Spinal cord (tissue), 10 donors: ENCODE measurements around the gene THOC6. TPM values are rescaled to one million over a fixed set of nuclear protein-coding genes. Genes with fewer than 3 reads are reported as not detected.

Source experiments
- DNase-seq, 6 donors: peaks; one replicate each; pipeline versions ENCODE4 v3.0.0 to v3.0.0-alpha.2; 2013 to 2015; ENCODE audit warnings: low spot score in 6 of 6, low read depth in 4 of 6
- H3K27ac ChIP-seq: one replicate; pipeline ENCODE4 v1.5.1; 2013; ENCODE audit warnings: low read depth, low read length, control low read depth
- H3K27me3 ChIP-seq: one replicate; pipeline ENCODE4 v1.6.1; 2013; ENCODE audit warnings: low read length; ENCODE audit not compliant: control insufficient read depth, insufficient read depth
- H3K36me3 ChIP-seq: one replicate; pipeline ENCODE4 v1.6.1; 2013; ENCODE audit warnings: low read length; ENCODE audit not compliant: control insufficient read depth, insufficient read depth
- H3K4me1 ChIP-seq: one replicate; pipeline ENCODE4 v1.6.1; 2013; ENCODE audit warnings: low read length; ENCODE audit not compliant: control insufficient read depth, insufficient read depth
- H3K4me3 ChIP-seq: one replicate; pipeline ENCODE4 v1.5.1; 2013; ENCODE audit warnings: low read depth, low read length, control low read depth
- H3K9me3 ChIP-seq: one replicate; pipeline ENCODE4 v1.6.1; 2013; ENCODE audit warnings: low read length; ENCODE audit not compliant: control insufficient read depth, insufficient read depth
- WGBS: methylation state at CpG from one replicate; pipeline ENCODE4 v1.1.5; 2013; ENCODE audit warnings: missing lambda C conversion rate; ENCODE audit not compliant: insufficient coverage; 5-methylcytosine and 5-hydroxymethylcytosine counted together
- polyA plus RNA-seq, 2 donors: library from polyadenylated mRNA; unstranded; fragments of 120-200 nt; gene quantifications; one replicate each; pipeline ENCODE4 v1.2.1, GENCODE V29; 2013; ENCODE audit not compliant: insufficient read length in 2 of 2
- total RNA-seq, 2 donors: library from RNA; depleted of rRNA in 1 of 2; stranded (reverse); fragments of 120-200 nt in 1 of 2; fragments of >200 nt in 1 of 2; gene quantifications; one replicate each; pipeline versions ENCODE4 v1.2.3 to v1.2.4, GENCODE V29; 2013 to 2014
- donor health status: healthy.

THOC6 gene
- total and polyA plus RNA-seq, 4 donors = 7.2 to 18.7 (median 14.6) TPM

DNA sequence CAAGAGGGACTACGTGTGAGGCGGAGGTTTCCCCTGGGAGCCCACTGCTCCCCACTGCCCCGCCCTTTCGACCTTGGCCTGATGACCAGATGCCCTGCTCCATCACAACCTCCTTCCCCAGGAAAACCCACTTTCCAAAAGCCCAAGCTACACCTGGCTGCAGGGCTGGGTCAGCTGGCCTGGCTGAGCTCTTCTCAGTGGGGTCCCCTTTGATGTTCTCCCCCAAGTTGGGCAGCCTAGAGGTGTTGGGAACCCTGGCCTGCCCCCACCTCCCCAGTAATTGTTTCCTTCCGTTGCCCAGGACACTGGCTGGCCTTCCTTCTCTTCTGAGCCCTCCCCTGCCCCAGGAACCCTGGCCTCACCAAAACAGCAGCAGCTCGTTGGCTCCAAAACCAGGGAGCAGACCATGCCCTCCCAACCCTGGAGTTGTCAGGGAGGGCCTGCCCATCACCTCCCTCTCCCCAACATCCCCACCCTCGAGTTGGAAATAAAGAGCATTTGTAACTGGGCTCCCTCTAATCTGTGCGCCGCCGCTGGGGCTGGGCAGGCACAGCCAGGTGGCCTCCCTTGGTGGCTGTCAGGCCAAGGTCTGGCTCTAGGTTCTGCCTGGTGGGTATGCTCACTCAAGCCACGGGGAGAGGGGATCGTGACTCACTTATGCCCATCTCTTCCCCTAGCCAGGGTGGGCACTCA lies 9.7 kb upstream of the THOC6 start:
- H3K27me3 ChIP-seq = peaks cover 82% of the 10 kb centered on the region
- 53% methylated on average over 9 of the region's 12 CpGs for WGBS

DNA sequence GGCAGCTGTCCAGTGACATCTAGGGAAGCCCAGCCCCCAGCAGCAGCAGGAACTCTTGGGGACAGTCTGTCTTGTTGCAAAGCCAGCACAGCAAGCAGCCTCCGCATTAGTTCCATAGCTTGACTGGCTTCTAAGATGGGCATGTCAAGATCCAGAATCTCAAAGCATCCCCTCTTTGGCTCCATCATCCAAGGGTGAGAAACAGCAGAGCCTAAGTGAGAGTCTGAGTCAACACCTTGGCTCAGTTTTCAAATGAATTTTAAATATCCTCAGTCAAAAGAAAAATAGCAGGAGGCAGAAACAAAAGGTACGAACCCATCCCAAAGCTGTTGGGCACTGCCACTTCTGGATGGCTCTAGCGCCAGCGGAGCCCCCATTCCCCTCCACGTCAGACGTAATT lies 8.9 kb upstream of the THOC6 start:
- Histone ChIP-seq H3K27ac (no peak overlapping the region), H3K4me1 (peaks cover 27% of the 10 kb centered on the region), H3K9me3 (no peaks in the 10 kb centered on the region), H3K27me3 (peaks cover 83% of the 10 kb centered on the region), H3K4me3 (no peak overlapping the region), H3K36me3 (no peaks in the 10 kb centered on the region)
- 79% methylated on average over 4 of the region's 6 CpGs for WGBS
- DNase-seq = no peak

More for the DNA sequence above, 9.7 kb upstream of the THOC6 start:
- H3K4me1 ChIP-seq = peaks cover 22% of the 10 kb centered on the region
- no peak overlapping the region for H3K27ac ChIP-seq
- H3K4me3 ChIP-seq = no peak overlapping the region
- no peak for DNase-seq
- H3K36me3 ChIP-seq = no peaks in the 10 kb centered on the region
- H3K9me3 ChIP-seq = no peaks in the 10 kb centered on the region

DNA sequence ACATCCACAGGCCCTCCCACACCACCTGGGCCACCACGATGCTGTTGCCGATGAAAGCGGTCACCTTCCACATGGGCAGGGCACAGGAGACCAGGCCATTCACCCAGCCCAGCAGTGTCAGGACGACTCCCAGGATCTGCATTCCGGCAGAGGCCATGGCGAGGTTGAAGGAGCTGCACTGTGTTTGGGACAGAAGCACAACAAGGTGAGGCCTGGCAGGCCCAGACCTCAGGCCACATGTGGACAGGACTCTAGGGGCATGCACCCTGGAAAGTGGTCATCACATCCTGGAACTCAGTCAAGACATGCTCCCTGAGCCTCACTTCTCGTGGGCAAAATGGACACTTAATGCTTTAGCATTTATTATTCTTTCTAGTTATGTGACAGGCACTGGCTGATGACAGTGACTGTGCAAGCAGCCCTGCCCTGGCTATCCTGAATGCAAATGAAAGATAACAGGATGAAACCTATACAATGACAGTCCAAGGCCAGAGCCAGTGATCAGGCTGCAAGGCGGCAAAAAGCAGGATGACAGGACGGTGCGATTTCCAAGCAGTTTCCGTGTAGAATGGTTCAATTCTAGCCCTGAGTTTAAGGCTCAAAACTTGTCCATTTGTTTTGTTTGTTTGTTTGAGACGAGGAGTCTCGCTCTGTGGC lies 7.8 kb upstream of the THOC6 start:
- H3K4me3 ChIP-seq = no peak overlapping the region
- no peaks in the 10 kb centered on the region for H3K9me3 ChIP-seq
- no peak overlapping the region for H3K27ac ChIP-seq
- peaks cover 80% of the 10 kb centered on the region for H3K27me3 ChIP-seq
- H3K4me1 ChIP-seq = peaks cover 36% of the 10 kb centered on the region
- WGBS = 80% methylated on average over 12 of the region's 13 CpGs
- no peak for DNase-seq
- no peaks in the 10 kb centered on the region for H3K36me3 ChIP-seq

DNA sequence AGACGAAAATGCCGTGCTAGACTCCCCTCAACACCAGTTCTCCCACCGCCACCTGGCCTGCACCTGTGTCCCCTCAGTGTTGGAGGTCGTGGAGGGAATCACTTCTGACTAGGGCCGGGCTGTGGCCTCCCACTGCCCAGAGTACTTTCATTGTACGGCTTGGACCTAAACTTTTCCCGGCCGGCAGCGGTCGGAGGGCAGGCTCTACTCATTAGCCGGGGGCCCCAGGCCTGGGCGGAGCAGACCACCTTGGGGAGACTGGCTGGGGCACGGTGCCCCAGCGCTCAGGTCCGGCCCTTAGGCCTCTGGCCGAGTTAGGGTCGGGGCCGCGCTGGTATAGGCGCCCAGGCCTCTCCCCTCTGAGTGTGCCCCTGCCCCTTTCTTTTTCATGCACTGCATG lies 6.5 kb upstream of the THOC6 start:
- no peaks in the 10 kb centered on the region for H3K9me3 ChIP-seq
- no peak for DNase-seq
- 15% methylated on average over 20 of the region's 20 CpGs for WGBS
- peaks cover 4% of the 10 kb centered on the region for H3K36me3 ChIP-seq
- peaks cover 68% of the 10 kb centered on the region for H3K27me3 ChIP-seq
- no peak overlapping the region for H3K27ac ChIP-seq
- H3K4me3 ChIP-seq = no peak overlapping the region
- H3K4me1 ChIP-seq = peaks cover 46% of the 10 kb centered on the region

DNA sequence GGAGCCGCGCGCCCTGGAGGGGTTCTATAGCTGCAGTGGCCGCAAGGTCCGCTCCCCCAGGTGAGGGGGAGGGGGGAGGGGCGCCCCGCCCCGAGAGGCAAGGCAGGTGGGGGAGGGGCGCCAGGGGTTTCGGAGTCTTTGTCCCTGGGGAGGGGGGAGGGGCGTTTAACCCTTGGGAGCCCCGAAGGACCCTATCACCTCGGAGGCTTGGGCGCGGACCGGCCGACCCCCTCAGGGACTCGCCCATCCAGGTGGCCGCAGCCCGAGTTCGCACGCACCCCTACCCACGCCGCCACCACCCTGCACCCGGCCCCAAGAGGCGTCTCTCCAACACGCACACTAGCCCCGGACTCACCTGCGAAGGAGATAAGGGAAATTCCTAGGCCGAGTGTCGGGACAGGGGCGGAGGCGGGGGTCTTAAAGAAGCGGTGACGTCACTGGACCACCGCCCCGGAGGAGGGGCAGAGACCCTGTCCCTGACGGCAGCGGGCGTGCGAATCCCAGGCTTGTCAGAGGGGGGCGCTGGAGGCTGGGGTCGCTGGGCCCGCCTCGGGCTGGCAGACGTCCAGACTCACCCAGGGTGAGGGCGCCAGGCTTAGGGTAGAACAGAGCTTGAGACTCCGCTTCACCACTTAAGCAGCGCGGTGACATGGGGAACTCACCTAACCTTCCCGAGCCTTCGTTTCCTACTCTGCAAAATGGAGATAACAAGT lies 5.9 kb upstream of the THOC6 start, which contains the start of gene CLDN6:
Gene CLDN6 (minus strand): TSS at position 390 of the 713 bp plus-strand sequence. CDS start 2,162 bp downstream, outside the sequence.
- peak in 2 of 6 donors; percentile 10 to 26 for DNase-seq
- H3K36me3 ChIP-seq = peaks cover 4% of the 10 kb centered on the region
- under 1% methylated on average over 38 of the region's 52 CpGs for WGBS
- peaks cover 46% of the 10 kb centered on the region for H3K4me1 ChIP-seq
- no peak within 1 kb of the TSS for H3K4me3 ChIP-seq
- no peak within 1 kb of the TSS for H3K27ac ChIP-seq
- peaks cover 62% of the 10 kb centered on the region for H3K27me3 ChIP-seq
- no peaks in the 10 kb centered on the region for H3K9me3 ChIP-seq

DNA sequence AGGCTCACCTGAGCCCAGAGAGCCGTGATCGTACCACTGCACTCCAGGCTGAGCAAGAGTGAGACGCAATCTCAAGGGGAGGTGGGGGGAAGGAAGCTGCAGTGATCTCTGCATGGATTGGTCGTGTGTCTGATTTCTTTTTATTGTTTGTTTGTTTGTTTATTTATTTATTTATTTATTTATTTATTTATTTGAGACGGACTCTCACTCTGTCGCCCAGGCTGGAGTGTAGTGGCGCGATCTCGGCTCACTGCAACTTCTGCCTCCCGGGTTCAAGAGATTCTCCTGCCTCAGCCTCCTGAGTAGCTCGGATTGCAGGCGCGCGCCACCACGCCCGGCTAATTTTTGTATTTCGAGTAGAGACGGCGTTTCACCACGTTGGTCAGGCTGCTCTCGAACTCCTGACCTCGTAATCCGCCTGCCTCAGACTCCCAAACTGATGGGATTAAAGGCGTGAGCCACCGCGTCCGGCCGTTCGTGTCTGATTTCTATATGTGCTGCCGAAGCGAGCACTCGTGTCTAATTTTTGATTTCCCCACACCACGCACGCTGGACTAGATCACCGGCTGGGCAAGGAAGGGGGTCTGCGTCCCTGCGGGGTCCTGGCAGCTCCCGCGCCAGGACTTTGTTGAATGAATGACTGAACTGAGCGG lies 4.1 kb upstream of the THOC6 start:
- DNase-seq = no peak
- 38% methylated on average over 39 of the region's 40 CpGs for WGBS
- Histone ChIP-seq H3K27me3 (peaks cover 45% of the 10 kb centered on the region), H3K4me3 (peak overlapping the region; percentile 93), H3K27ac (no peak overlapping the region), H3K36me3 (peaks cover 7% of the 10 kb centered on the region), H3K4me1 (peaks cover 58% of the 10 kb centered on the region), H3K9me3 (no peaks in the 10 kb centered on the region)

DNA sequence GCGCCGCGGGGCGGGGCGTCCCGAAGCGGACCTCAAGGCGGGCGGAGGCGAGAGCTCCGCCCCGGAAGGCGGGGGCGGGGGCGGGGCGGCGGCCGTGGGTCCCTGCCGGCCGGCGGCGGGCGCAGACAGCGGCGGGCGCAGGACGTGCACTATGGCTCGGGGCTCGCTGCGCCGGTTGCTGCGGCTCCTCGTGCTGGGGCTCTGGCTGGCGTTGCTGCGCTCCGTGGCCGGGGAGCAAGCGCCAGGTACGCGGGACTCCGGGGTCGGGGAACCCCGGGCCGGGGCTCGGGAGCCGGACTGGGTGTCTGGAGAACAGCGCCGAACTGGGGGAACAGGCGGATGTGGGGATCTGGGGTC lies 3.6 kb upstream of the THOC6 start, which contains the start of gene TNFRSF12A:
Gene TNFRSF12A (plus strand): TSS at position 122 of the 357 bp plus-strand sequence. CDS start 30 bp downstream, at position 152.
- H3K27me3 ChIP-seq = peaks cover 43% of the 10 kb centered on the region
- H3K27ac ChIP-seq = peak within 1 kb of the TSS; percentile 95
- DNase-seq = peak in 2 of 6 donors; percentile 65 to 85
- under 1% methylated on average over 47 of the region's 49 CpGs for WGBS
- H3K4me3 ChIP-seq = peak within 1 kb of the TSS; percentile 93
- H3K4me1 ChIP-seq = peaks cover 58% of the 10 kb centered on the region
- no peaks in the 10 kb centered on the region for H3K9me3 ChIP-seq
- H3K36me3 ChIP-seq = peaks cover 7% of the 10 kb centered on the region

DNA sequence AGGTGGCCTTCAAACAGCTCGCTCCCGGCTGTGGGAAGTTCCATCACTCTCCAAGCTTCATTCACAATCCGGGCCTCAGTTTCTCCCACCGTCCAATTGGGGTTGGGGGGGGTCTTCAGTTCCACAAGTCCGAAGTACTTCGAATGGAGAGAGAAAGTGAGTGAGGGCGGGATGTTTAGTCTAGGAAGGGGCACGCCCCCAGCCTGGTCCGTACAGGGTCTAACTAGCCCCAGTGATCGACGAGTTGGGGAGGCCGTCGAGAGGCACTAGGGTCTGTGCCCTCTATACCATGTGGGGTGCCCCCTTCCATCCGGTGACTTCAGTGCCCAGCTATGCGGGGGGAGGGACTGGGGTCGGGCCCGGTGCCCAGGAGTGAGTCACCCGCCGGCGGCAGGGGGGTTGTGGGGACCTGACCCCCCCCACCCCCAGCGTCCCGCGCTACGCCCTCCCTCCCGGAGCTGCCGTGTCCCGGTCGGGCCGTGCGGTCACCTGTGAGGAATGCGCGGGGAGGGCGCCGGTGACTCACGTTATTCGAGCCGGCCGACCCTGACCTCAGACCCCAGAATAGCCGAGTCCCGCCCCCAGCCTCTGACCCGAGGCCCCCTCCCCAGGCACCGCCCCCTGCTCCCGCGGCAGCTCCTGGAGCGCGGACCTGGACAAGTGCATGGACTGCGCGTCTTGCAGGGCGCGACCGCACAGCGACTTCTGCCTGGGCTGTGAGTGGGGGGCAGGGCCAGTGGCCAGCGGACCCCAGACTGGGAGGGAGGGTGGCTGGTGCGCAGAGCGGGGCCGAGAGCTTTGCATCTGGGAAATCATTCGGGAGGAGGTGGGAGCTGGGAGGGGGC lies 3.0 kb upstream of the THOC6 start:
- H3K36me3 ChIP-seq = peaks cover 9% of the 10 kb centered on the region
- H3K4me3 ChIP-seq = peak overlapping the region; percentile 93
- H3K4me1 ChIP-seq = peaks cover 58% of the 10 kb centered on the region
- DNase-seq = peak in 2 of 6 donors; percentile 5 to 58
- peak overlapping the region; percentile 95 for H3K27ac ChIP-seq
- 2% methylated on average over 54 of the region's 57 CpGs for WGBS
- no peaks in the 10 kb centered on the region for H3K9me3 ChIP-seq
- peaks cover 39% of the 10 kb centered on the region for H3K27me3 ChIP-seq
